Measurements from ENCODE around the gene MYH14.

GRCh38 chr19:50187937-50188336 lies 15.5 kb upstream of the MYH14 start:
- TF ChIP-seq CTCF (IDR thresholded peaks at IDR 0.05; ENCODE audit: insufficient read depth, low read length, poor library complexity, severe bottlenecking) (no peak), EZH2phosphoT487 (conservative IDR thresholded peaks at IDR 0.05; ENCODE audit: low read length) (no peak)
